ENCODE results near the gene CBLN2. TPM values are rescaled to one million over a fixed set of nuclear protein-coding genes. Genes with fewer than 3 reads are reported as not detected.

Gene CBLN2
- total RNA-seq, 1 experiment from 2014 or later = not detected

DNA sequence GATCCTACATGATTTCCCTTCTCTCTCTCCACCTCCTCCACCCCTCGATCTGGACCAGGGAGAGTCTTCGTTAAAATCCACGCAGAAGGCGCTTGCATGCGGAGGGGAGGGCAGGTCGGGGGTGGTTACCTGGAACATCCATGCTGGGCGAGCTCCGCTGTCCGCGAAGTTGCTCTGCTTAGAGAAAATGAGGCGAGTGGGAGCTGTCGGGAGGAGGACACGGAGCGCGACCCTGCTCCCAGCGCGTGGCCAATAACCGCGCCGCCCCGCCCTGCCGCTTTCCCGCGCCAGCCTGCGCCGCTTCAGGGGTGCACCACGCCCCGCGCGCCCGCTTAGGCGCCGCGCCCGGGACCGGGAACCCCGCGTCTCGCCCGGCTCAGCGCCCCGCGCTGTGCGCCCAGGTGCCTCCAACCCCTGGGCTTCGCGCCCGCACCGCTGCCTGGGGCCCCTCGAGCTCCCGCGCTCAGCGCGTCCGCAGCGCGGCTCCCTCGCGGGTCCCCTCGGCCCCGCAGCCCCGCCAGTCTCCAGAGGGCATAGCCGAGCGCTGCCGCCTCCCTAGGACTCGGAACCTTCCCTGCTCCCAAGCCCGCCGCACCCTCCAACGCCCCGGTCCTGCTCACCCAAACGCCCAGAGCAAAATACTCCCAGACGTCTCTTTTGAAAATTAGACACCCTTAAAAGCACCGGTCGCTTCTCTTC, 636 bp downstream of the CBLN2 start:
- H3K36me3 ChIP-seq (ENCODE audit: control insufficient read depth in 1 of 2, insufficient read depth in 2 of 2, low read length in 2 of 2) = no peaks in the 10 kb centered on the region
- DNase-seq (ENCODE audit: low read depth, low spot score) = no peak
- no peaks in the 10 kb centered on the region for H3K4me1 ChIP-seq (ENCODE audit: control insufficient read depth in 1 of 2, insufficient read depth in 2 of 2, low read length in 2 of 2)
- H3K4me3 ChIP-seq (replicated peaks in 1 of 2; ENCODE audit: low read depth in 1 of 2, low read length in 2 of 2) = no peak overlapping the region
- ChIA-PET CTCF (no interaction called here), POLR2A (no interaction called here), RAD21 (ENCODE audit: low non-redundant PET in 1 of 2, low total read pairs in 2 of 2, uncharacterized antibody in 2 of 2, unreplicated experiment in 2 of 2) (interaction anchor here in 1 of 2 experiments (0.7 kb wide), 1 partner anchor 76 kb away, joined by 8 read pairs; no protein-coding TSS in a partner anchor)
- no peak for TF ChIP-seq POLR2AphosphoS5 (IDR thresholded peaks at IDR 0.05; ENCODE audit: low read depth, low read length)
- TF ChIP-seq, protein P1, sequence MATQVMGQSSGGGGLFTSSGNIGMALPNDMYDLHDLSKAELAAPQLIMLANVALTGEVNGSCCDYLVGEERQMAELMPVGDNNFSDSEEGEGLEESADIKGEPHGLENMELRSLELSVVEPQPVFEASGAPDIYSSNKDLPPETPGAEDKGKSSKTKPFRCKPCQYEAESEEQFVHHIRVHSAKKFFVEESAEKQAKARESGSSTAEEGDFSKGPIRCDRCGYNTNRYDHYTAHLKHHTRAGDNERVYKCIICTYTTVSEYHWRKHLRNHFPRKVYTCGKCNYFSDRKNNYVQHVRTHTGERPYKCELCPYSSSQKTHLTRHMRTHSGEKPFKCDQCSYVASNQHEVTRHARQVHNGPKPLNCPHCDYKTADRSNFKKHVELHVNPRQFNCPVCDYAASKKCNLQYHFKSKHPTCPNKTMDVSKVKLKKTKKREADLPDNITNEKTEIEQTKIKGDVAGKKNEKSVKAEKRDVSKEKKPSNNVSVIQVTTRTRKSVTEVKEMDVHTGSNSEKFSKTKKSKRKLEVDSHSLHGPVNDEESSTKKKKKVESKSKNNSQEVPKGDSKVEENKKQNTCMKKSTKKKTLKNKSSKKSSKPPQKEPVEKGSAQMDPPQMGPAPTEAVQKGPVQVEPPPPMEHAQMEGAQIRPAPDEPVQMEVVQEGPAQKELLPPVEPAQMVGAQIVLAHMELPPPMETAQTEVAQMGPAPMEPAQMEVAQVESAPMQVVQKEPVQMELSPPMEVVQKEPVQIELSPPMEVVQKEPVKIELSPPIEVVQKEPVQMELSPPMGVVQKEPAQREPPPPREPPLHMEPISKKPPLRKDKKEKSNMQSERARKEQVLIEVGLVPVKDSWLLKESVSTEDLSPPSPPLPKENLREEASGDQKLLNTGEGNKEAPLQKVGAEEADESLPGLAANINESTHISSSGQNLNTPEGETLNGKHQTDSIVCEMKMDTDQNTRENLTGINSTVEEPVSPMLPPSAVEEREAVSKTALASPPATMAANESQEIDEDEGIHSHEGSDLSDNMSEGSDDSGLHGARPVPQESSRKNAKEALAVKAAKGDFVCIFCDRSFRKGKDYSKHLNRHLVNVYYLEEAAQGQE (IDR thresholded peaks at IDR 0.05; ENCODE audit: low read depth) = no peak
- H4K20me1 ChIP-seq (ENCODE audit: insufficient read depth) = no peaks in the 10 kb centered on the region
- ATAC-seq = no peak
- BruUV-seq (replicated peaks) = no TSS peak
- no peak overlapping the region for H3K9ac ChIP-seq (ENCODE audit: low read length)
- H3K27me3 ChIP-seq (ENCODE audit: insufficient read depth, low read length) = no peaks in the 10 kb centered on the region
- no peak overlapping the region for H3K27ac ChIP-seq (ENCODE audit: low read depth, low read length)
- no peaks in the 10 kb centered on the region for H3K79me2 ChIP-seq (ENCODE audit: insufficient read depth, low read length)
- no peaks in the 10 kb centered on the region for H3K9me2 ChIP-seq (ENCODE audit: insufficient read depth)
- no peak overlapping the region for H3K4me2 ChIP-seq (ENCODE audit: low read length)
- H2AFZ ChIP-seq (ENCODE audit: low read depth, low read length, poor library complexity, severe bottlenecking) = no peak overlapping the region
- peaks cover 3 to 15% of the 10 kb centered on the region in 2 experiments; a peak in 2 of 4 replicates for H3K9me3 ChIP-seq (ENCODE audit: control insufficient read depth in 1 of 2, insufficient read depth in 1 of 2, low read depth in 1 of 2, low read length in 2 of 2)
- intact Hi-C loops (cut with micrococcal nuclease) = no loop called here

- CTCF ChIA-PET = no interaction called here
- POLR2A ChIA-PET = no interaction called here
- H3K36me3 ChIP-seq (ENCODE audit: control insufficient read depth in 1 of 2, insufficient read depth in 2 of 2, low read length in 2 of 2) = no peaks in the 10 kb centered on the region
- no peaks in the 10 kb centered on the region for H3K4me1 ChIP-seq (ENCODE audit: control insufficient read depth in 1 of 2, insufficient read depth in 2 of 2, low read length in 2 of 2)
- BruUV-seq (replicated peaks) = no TSS peak
- no peaks in the 10 kb centered on the region for H3K79me2 ChIP-seq (ENCODE audit: insufficient read depth, low read length)
- H3K9me3 ChIP-seq (ENCODE audit: control insufficient read depth in 1 of 2, insufficient read depth in 1 of 2, low read depth in 1 of 2, low read length in 2 of 2) = peaks cover 3 to 15% of the 10 kb centered on the region in 2 experiments; a peak in 2 of 4 replicates
- H3K27me3 ChIP-seq (ENCODE audit: insufficient read depth, low read length) = no peaks in the 10 kb centered on the region
- no peak overlapping the region for H2AFZ ChIP-seq (ENCODE audit: low read depth, low read length, poor library complexity, severe bottlenecking)
- H3K4me3 ChIP-seq (replicated peaks in 1 of 2; ENCODE audit: low read depth in 1 of 2, low read length in 2 of 2) = no peak overlapping the region
- ATAC-seq (no peak), DNase-seq (ENCODE audit: low read depth, low spot score) (no peak)
- H4K20me1 ChIP-seq (ENCODE audit: insufficient read depth) = no peaks in the 10 kb centered on the region
- RAD21 ChIA-PET (ENCODE audit: low non-redundant PET in 1 of 2, low total read pairs in 2 of 2, uncharacterized antibody in 2 of 2, unreplicated experiment in 2 of 2) = no interaction called here
- H3K4me2 ChIP-seq (ENCODE audit: low read length) = no peak overlapping the region
- intact Hi-C loops (cut with micrococcal nuclease) = no loop called here
- no peak overlapping the region for H3K9ac ChIP-seq (ENCODE audit: low read length)
- H3K9me2 ChIP-seq (ENCODE audit: insufficient read depth) = no peaks in the 10 kb centered on the region
- no peak overlapping the region for H3K27ac ChIP-seq (ENCODE audit: low read depth, low read length)
- TF ChIP-seq EZH2phosphoT487 (IDR thresholded peaks at IDR 0.05; ENCODE audit: borderline replicate concordance) (no peak), ELF1 (IDR thresholded peaks at IDR 0.05; ENCODE audit: borderline replicate concordance, low read depth) (no peak), FOSL1 (IDR thresholded peaks at IDR 0.05; ENCODE audit: low read depth) (no peak), CBX3 (IDR thresholded peaks at IDR 0.05; ENCODE audit: low read depth) (no peak), JUND (IDR thresholded peaks at IDR 0.05) (no peak), ZFX (IDR thresholded peaks at IDR 0.05) (no peak), CEBPB (IDR thresholded peaks at IDR 0.05; ENCODE audit: low read depth) (no peak), POLR2A (IDR thresholded peaks at IDR 0.05; ENCODE audit: borderline replicate concordance, extremely low read depth, insufficient read depth, insufficient read length) (no peak), CTCF (IDR thresholded peaks at IDR 0.05 in 2 of 3, conservative IDR thresholded peaks at IDR 0.05 in 1 of 3; ENCODE audit: borderline replicate concordance in 1 of 3, insufficient read depth in 1 of 3, low read depth in 2 of 3, low read length in 2 of 3) (no peak), SIN3A (IDR thresholded peaks at IDR 0.05; ENCODE audit: low read depth) (no peak), ZNF274 (IDR thresholded peaks at IDR 0.05; ENCODE audit: low read depth, low read length) (no peak), SP1 (IDR thresholded peaks at IDR 0.05; ENCODE audit: low read depth) (no peak), RAD21 (IDR thresholded peaks at IDR 0.05; ENCODE audit: low read depth) (no peak), POLR2AphosphoS5 (IDR thresholded peaks at IDR 0.05; ENCODE audit: low read depth, low read length) (no peak)
- TF ChIP-seq, protein P2, sequence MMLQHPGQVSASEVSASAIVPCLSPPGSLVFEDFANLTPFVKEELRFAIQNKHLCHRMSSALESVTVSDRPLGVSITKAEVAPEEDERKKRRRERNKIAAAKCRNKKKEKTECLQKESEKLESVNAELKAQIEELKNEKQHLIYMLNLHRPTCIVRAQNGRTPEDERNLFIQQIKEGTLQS (IDR thresholded peaks at IDR 0.05) = no peak
These were observed 1.2 kb downstream of the CBLN2 start for GRCh38 chr18:72542984-72543356.
